HL-60/S4 (cell line): ENCODE measurements around the gene MMP20.

Source experiments
- in situ Hi-C: fragments of 300-500 bp; cut with MboI; formaldehyde crosslinking; loops from 2 replicates; pipeline ENCODE4 v1.14.3; 2022; ENCODE audit warnings: low sequenced_read_pairs

The MMP20 gene

DNA sequence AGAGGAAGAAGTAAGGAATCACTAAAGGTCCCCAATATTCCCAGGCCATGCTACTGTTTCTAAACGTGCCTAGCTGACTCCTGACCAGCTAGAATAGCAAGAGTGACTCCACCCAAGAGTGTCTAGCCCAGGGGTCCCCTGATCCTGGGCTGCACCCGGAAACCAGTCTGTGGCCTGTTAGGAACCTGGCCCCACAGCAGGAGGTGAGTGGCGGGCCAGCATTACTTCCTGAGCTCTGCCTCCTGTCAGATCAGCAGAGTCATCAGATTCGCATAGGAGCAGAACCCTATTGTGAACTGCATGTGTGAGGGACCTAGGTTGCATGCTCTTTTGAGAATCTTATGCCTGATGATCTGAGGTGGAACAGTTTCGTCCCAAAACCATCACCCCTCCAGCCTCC is 2.0 kb downstream of the MMP20 start:
- in situ Hi-C loops, result no loop called here

DNA sequence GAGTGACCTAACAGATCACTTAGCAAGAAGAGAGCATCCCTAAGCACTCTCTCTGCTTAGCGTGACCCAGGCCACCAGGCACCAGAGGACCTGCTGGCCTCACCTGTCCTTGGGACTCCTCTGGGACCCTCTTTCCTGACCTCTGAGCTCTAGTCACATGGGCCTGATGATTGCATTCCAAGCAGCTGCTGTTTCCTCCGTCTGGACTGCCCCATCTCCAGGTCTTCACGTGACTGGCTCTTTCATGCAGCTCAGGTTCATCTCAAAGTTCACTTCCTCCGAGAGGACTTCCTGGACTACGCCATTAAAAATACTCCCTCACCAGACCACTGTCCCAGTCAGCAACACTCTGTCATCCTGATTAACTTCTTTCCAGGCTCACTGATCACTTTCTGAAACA is 2.9 kb downstream of the MMP20 start:
- in situ Hi-C loops, result no loop called here

DNA sequence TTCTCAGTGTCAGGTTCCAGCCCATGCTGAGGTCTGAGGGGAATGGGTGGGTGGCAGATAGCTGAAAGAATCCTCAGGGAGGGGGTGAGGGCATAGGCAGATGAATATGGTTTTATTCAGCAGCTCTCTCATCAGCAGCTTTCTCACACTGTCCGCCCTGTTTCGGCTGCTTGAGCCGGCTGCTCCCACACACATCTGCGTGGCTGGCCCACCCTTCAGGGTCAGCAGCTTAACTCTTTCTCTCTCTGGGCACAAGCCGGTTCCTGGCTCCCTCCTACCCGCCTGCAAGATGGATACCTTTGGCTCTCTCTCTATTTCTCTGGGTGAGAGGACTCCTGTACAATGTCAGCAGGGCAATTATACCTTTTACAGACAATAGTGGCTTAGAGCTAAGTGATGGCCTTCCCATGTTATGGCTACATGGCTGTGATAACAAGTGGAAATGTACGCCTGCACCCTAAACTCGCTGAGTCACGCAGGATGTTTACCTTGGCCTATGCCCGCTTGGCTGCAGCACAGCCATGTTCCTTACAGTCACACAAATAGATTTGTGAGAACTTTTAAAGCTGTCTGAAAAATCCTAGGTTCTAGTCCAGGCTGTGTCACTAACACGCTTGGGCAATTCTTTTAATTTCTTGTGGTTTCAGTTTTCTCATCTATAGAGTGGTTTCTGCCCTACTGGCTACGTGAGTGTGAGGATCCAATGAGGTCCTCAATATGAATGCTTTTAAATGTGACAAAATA is 4.1 kb downstream of the MMP20 start:
- in situ Hi-C loops, result no loop called here

DNA sequence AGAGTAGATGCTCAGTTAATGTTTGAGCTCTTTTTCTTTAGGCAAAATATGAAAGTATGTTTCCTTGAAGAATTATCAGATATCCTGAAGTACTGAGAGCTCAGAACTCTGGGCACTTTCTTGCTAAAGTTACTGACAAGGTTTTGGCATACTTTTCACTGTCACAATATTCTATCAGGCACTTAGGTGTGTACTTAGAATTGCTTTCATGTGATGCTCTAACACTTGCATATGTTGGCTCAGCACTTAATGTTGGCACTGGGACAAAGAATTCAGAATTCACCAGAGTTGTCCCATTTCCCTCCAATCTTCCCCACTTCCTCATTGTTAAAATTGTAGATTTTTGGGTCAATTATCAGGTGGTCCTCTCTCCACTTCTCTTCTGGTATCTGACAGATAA is 5.0 kb downstream of the MMP20 start:
- in situ Hi-C loops, result no loop called here

DNA sequence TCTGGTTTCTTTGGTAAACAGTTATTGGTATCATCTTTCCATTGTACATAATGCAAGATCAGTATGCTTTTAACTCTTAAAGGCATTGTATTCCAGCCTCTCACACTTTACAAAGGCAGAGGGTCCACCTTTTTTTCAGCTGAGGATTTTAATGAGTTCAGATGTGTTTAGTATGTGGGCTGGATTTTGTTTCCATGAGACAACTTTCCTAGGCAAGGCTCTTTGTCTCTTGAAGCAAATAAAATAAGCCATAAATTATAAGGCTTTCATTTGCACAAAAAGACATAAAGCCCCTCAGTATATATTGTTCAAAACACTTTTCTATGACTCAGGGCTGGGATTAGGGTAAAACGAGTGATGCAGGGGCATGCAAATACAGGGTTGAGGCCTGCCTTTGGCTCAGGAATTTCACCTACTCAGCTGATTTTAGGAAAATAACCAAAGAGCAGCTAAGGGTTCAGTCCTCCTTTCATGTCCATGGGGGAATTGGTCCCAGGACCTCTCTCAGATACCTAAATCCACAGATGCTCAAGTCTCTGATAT is 7.6 kb downstream of the MMP20 start:
- in situ Hi-C loops, result no loop called here

DNA sequence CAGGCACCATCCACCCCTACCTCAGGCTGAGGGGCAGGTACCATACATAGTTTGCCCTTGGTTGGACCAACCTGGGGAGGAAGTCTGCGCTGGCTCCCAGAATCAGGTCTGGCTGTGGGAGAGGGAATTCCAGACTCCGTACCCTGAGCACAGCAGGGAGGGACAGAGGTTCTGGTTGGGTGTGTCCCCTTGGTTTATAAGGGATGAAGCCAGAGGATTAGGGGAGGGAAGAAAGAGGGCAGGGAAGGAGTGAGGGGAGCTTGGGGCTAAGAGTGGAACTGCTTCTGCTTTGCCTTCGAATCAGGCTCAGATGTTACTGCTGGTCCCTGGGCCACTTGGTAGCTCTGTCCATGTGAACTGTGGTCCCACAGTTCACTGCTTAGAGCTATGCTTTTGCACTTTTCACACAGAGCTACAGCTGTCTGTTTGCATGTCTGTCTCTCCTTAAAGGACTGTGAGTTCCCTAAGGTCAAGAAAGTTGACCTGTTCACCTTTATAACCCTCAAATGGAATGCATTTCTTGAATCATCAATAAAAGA is 9.2 kb downstream of the MMP20 start:
- in situ Hi-C loops, result no loop called here

DNA sequence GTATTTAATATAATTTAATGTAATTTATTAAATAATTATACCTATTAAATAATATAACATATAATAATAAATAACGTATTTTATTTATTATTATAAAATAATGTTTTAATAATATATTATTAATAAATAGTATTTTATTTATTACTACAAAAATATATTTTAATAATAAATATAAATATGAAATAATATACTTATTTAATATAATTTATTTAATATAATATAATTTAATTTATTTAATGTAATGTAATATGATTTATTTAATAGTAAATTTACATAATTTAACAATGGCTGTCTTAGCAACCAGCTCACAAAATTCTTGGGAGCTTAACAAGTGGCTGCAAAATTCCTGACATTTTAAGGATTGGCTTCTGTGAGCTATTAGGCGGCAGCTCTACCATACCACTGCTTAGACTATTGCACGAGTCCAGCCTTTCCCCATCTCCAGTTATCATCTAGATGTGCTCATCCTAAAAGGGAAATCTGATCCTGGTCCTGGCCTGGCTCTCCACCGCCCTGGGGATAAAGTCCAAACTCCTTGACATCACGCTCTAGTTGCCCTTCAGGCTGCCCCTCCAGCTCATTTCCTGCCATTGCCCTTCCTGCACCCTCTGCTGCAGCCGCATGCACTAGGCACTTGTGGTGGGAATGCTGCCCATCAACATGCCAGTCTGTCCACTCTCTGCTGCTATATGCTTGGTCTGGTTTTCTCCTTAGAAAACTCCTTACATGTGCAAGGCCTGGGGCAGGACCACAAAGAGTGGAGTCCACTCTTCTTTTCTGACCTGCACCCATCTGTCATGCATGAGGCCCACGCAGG is 9.8 kb downstream of the MMP20 start:
- in situ Hi-C loops, result no loop called here

DNA sequence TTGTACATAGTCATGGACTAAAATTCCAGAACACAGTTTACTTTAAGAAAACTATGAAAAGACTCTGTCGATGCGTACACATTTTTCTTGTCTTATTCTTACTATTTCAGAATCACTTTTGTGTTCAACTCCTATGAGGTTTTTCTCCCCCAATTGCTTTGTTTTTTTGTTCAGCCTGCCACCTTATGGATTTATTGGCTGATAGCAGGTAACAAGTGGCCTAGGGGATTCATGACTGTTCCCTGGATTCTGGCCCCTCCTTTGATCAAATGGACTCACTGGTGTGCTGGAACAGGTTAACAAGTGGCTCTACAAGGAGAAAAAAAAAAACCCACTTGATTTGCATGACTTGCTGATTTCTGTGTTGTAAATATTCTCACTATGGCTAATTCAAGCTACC is 10.6 kb downstream of the MMP20 start:
- in situ Hi-C loops, result no loop called here

DNA sequence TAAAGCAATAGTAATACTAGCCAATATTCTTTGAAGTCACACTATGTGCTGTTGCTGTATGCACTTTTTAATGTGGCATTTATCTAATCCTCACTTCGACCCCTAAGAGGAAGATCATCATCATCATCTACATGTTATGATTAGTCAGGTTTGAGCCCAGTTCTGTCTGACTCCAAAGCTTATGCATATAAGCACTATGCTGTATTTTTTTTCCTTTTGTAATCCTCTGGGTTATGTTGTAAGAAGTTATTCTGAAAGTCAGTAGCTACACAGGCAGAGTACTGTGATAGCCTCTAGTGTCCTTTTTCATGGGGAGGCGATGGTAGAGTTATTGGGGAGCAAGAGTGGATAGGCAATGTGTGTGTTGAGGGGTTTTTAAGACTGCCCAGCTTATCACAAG is 11.1 kb downstream of the MMP20 start:
- in situ Hi-C loops, result no loop called here

DNA sequence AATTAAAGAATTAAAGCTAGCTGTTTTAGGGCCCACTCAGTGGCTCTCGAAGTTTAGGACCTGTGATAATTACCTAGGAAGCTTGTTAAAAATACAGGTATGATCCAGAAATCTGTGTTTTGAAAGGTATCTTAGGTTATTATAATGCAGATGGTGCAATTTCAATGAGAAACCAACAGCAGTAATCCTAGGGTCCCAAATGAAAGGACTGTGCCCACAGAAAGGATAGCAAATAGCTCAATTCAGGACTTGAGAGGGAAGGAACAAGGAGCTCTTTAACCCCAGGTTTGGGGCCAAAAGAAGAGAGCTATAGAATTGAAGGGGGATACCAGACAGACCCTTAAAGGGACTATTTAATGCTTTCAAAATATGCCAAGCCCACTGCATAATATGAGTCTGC is 11.7 kb downstream of the MMP20 start:
- in situ Hi-C loops, result no loop called here

DNA sequence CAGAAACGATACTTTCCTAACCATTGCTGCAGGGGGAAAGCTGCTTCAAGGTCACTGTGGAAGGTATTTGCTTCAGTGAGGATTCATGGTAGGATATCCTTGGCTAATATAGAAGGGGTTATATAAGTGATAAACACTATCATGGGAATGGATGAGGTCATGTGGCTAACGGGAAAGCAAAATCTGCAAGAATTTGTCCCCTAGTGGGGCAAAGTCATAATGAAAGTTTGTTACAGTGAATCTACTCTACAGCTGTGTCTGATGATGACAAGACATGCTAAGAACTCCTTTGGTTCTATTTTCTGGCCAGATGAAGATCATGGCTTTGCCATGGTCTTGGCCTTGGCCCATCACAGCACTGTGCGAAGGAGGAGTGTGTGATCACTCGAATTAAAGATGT is 13.8 kb downstream of the MMP20 start:
- in situ Hi-C loops, result no loop called here

DNA sequence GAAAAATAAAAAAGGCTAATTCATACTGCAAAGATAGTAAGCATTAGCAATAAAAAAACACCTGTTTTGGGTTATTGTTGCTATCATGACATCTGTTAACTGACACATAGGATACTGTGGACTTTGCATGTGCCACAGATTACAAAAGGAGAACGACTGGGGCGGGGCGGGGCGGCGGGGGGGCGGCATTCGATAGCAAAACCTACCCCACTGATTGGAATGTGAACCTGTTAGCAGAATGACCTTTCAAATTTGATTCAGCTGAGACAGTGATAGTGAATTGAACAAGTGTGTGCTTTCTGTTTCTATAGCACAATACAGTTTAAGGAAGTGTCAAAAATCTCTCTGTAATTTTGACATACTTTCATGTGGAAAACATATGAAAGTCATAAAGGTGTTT is 14.9 kb downstream of the MMP20 start:
- in situ Hi-C loops, result no loop called here

DNA sequence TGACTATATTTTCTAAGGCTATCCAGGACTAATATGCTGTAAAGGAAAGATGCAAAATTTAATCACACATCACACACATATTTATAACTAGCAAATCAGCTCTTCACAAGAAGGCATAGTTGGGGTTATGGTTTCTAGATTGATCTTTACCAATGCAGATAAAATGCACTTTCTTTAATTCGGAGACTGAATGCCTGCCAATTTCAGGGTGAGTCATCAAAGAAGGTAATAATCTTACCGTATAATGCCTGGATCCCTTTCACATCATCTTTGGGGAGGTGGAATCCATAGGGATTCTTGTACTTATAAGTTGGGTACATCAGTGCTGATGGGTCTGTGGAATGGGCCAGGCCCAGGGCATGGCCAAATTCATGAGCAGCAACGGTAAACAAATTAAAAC is 16.4 kb downstream of the MMP20 start:
- in situ Hi-C loops, result no loop called here

DNA sequence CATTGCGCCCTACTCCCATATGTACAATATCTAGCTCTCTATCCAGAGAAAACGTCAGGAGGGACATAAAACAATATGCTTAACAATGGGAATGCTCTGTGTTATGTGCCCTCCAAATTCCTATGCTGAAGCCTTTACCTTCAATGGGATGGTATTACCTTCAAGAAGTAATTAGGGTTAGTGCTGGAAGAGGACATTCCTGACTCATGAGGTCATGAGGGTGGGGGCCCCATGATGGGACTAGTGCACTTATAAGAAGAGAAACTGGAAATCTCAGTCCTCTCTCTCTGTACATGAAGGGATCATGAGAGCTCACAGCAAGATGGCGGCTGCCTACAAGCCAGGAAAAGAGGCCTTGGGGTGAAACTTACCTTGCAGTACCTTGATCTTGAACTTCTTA is 20.3 kb downstream of the MMP20 start:
- in situ Hi-C loops, result no loop called here

DNA sequence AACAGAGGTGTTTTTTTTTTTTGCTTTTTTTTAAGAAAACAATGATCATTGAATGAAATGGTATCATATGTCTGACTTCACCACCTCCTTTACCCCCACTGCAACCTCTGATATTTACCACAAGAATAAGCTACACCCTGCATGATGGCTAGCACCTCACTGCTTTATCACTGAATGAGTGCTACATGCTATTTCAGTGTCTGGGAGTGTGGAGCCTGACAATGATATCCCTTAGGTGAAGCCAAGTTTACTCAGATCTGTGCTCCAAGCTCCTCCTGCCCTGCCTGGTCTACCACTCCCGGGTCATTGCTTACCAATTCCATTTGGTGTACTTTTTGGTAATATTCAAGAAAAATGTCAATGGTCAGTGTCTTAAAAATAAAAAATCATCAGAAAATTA is 21.1 kb downstream of the MMP20 start:
- in situ Hi-C loops, result no loop called here

DNA sequence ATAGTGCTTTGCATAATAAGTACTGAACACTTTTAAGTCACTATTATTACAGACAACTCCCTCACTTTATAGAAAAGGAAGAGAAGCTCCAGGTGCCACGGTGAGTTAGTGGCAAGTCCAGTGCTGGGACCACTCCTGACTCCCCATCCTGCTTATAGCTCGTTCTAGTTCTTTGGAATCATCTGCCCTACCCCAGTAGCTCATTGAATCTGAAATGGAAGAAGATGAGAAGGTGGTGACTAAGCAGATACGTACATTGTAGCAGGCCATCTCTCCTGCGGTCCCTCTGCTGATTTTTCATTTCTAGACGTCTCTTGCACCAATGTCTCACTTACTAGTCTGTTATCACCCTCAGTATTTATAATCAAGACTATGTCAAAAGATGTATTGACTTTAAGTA is 21.6 kb downstream of the MMP20 start:
- in situ Hi-C loops, result no loop called here

DNA sequence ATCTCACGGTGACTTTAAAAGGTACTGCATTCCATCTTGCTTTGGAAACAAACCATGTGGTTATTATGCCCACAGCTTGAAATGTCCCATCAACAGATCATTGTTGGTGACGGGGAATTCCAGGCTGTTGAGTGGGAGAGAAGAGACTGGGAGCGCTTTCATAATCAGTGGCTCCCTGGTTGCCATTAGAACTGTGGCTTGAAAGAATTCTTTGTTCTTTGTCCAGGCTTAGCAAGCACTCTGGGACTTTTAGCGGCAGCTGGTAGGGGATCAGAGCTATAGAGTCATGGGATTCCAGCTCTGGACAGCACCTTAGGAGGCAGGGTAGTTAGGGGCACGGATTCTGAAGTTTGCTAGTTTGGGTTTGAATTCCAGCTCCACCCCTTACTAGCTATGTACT is 22.0 kb downstream of the MMP20 start:
- in situ Hi-C loops, result no loop called here

DNA sequence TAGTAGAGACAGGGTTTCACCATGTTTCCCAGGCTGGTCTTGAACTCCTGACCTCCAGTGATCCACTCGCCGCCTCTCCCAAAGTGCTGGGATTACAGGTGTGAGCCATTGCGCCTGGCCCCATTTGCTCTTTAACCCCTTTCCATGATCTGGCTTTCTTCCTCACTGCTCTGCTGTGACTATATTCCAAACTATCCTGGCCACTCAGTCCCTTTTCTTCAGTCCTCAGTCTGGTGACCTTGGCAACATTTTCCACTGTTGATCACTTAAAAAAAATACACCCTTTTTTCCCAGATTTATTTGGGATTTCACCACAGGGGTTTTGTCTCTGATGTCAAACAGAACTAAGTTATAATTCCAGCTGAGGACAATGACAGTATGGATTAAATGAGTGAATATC is 24.5 kb downstream of the MMP20 start:
- in situ Hi-C loops, result no loop called here

DNA sequence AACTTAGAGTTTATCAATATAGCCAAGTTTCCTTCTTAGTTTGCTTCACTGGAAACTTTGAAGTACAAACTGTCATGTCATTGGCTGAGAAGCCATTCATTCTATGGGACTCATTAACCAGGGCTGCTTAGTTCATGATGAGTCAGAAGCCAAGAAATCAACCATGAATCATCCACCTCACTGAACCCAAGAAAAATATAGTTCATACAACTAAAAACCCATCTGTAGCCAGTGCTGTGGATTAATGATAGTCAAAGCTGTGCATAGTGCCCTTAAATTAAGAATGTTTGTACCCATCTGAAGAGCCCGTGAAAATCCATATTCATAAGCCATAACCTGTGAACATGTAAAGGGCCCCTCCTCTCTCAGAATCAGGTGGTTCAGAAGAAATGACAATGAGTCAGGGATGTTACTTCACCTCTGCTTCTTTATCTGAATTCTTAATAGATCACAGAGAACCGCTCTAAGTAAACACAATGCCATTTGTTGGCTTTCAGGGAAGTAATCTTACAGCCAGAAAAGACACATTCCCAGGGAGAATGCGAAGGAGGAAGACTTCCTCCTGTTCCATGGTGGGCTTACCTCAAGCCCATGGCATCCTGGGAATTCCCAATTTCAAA is 25.4 kb downstream of the MMP20 start:
- in situ Hi-C loops, result no loop called here

DNA sequence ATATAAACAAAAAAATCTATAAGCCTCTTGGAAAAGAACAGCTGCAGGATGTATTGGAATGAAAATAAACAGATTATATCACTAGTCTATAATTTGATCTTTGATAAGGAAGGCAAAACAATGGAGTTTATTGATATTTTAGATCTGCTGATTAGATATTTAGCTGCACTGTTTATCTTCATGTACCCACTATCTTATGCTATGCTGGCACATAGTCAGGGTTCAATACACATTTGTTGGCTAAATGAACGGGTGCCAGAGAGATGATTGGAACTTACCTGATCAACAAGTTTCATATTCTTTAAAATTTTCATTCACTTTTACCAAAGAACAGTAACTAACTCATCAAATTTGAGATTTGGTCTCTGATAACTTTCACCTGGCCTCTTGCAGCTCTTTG is 26.9 kb downstream of the MMP20 start:
- in situ Hi-C loops, result no loop called here

DNA sequence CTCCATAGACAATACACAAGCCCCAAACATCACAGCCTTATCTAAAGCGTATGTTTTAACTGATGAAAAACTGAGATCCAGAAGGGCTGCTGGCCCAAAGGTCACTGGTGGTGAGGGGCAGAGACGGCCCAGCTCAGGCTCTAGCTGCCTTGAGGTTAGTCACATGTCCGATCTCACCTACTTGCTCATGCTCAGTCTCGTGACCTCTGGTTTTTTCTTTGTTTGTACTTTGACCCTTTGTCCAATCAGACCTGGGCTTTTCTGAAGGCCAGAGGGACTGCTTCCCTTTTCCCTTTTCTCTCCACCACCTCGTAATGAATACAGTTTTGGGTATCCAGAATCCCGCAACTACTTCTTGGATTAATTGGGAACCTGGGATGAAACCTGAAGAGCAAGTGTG is 28.6 kb downstream of the MMP20 start:
- in situ Hi-C loops, result no loop called here
